Left colon (tissue), 2 donors: ENCODE data around the gene NFILZ. TPM values are rescaled to one million over a fixed set of nuclear protein-coding genes. Genes with fewer than 3 reads are reported as not detected.
"Not testable (repeated sequence)": the region's sequence is repeated elsewhere in the genome, so short reads cannot be mapped to it uniquely, and the experiment has no call there.

Source experiments
- ATAC-seq: fragments of 200-7000 bp; cut with Tn5 transposase; one replicate; pipeline ENCODE4 v1.9.1; 2020; ENCODE audit warnings: mild to moderate bottlenecking, moderate library complexity
- DNase-seq, 2 donors: peaks; one replicate each; pipeline ENCODE4 v3.0.0-alpha.2; 2020
- intact Hi-C, 2 donors: fragments of 100-400 bp; cut with DNase I in 1 of 2; cut with micrococcal nuclease in 1 of 2; formaldehyde crosslinking; loops; one replicate each; pipeline versions ENCODE4 v1.11.2 to v1.14.0; 2022; cut with DNase I, micrococcal nuclease
- total RNA-seq, 2 donors: library from RNA; stranded (reverse); fragmentation: NEBNext Ultra II Directional; extraction: Animal tissue kit (Norgen Biotek cat#: 25700); gene quantifications; one replicate each; pipeline ENCODE4 v1.2.1, GENCODE V29; 2021
- donor health status: DM: no; HTN: no; CAD: no.
- donor health status: DM: yes; HTN: yes; CAD: no.

NFILZ gene
- total RNA-seq, 2 donors from 2014 or later: not detected

DNA sequence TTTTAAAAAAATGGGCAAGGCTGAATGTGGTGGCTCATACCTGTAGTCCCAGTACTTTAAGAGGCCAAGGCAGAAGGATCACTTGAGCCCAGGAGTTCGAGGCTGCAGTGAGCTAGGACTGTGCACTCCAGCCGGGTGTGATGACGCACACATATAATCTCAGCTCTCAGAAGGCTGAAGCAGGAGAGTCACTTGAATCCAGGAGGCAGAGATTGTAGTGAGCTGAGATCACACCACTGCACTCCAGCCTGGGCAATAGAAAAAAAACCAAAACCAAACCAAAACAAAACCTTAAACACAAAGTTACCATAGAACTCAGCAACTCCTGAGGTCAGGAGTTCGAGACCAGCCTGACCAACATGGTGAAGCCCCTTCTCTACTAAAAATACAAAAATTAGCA is 6.6 kb downstream of the NFILZ start:
- DNase-seq, intact Hi-C loops, ATAC-seq: not testable (repeated sequence)

DNA sequence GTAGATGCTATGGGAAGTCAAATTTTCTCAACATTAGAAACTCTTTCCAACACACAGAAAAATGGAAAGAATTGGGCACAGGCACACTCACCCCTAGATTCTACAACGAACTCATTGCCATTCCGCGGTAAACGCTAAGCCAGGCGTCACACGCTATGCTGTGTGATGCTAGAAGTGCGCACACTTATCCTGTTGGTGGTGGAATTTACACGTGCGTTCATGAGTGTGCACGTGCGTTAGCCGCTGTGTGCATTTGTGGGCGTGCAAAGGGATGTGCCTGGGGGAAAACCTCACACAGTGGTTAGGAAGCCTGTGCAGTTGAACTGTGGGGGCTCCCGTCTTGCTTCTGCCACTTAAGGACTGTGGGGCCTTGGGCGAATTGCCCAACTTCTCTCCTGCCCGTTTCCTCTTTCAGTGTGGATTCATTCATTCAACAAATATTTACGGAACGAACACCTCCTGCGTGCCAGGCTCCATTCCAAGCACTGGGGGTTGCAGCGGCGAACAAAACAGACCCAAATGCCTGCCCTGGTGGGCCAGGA is 7.7 kb downstream of the NFILZ start:
- intact Hi-C loops: no loop called here
- ATAC-seq: no peak
- peak in 1 of 2 donors; percentile 27 for DNase-seq

DNA sequence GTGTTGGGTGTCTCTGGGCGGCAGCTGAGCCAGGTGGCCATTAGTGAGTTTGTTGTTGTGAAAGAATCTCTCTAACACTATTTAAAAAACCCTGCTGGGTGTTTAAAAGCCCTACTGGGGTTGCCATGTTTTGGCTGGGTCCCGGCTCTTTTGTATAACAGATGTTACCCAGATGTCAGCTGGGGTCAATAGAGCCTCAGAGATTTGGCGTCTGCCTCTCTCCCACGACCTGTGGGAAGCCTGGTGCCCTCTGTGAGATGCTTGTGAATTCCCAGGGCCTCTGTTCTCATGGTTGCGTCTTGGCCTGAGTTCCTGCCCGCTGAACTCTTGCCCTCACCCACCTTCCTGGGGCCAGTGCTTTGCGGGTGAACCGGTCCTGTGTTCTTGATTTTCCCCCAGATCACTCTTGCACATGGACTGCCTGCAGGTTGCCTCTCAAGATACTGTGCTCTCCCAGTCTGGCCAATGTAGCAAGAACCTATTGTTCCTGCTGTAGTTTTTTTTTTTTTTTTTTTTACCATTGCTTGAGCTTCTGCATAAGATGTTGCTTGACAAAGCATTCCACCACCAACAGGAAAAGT is 9.5 kb downstream of the NFILZ start:
- intact Hi-C loops: loop anchor here in 1 of 2 donors (10.0 kb wide), 1 partner anchor 55 kb away; no protein-coding TSS in a partner anchor
- DNase-seq: no peak
- ATAC-seq: no peak

DNA sequence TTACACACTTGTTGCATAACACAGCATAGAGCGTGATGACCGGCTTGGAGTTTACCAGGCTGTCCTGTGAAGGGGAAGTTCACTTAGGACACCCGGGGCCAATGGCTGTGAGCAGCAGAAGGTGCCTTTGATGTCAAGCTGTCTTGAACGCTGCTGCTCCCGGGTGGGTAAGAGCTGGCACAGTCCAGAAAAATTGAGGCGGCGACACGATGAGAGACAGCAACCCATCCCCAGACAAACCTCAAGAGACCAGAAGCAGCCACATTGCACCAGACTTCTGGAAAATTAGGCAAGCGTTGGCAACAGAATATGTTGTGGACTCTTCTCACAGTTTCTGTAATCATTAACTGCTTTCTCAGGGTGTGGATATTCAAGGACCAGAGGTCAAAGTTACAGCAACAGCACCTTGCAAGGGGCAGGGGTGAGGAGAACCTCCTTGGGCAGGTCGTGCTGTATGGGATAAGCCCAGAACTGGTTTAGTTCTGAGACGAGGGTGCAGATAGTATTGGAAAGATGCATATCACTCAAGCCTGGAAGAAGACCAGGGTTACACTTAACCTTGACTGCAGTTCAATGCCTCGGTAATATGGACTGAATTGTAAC is 10.1 kb downstream of the NFILZ start:
- intact Hi-C loops: loop anchor here in 1 of 2 donors (10.0 kb wide), 1 partner anchor 56 kb away; no protein-coding TSS in a partner anchor
- ATAC-seq (peak; percentile 76), DNase-seq (peak; percentile 22 to 46)

DNA sequence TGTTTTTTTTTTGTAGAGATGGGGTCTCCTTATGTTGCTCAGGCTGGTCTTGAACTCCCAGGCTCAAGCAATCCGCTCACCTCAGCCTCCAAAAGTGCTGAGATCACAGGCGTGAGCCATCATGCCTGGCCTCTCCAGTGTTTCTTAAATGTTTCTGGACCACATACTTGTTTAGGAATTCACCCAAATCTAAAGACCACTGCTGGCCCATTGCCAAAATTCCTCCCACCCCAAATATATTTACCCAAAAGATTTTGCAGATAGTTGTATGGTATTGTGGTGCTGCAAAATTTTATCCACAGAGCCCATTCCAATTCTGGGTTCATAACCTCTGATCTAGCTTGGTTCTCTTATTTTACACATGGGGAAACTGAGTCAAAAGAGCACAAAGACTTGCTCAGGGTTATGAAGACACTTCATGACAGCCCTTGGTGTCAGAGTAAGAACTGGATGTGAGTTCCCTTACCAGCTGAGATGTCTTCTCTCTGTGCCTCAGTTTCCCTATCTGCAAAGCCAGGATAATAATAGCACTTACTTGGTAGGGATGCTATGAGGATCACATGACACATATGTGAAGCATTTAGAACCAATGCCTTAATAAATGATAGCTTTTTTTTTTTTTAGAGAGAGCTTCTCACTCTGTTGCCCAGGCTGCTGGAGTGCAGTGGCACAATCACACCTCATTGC is 10.9 kb downstream of the NFILZ start:
- ATAC-seq (no peak), DNase-seq (no peak)
- intact Hi-C loops: loop anchor here in 1 of 2 donors (10.0 kb wide), 1 partner anchor 57 kb away; no protein-coding TSS in a partner anchor

DNA sequence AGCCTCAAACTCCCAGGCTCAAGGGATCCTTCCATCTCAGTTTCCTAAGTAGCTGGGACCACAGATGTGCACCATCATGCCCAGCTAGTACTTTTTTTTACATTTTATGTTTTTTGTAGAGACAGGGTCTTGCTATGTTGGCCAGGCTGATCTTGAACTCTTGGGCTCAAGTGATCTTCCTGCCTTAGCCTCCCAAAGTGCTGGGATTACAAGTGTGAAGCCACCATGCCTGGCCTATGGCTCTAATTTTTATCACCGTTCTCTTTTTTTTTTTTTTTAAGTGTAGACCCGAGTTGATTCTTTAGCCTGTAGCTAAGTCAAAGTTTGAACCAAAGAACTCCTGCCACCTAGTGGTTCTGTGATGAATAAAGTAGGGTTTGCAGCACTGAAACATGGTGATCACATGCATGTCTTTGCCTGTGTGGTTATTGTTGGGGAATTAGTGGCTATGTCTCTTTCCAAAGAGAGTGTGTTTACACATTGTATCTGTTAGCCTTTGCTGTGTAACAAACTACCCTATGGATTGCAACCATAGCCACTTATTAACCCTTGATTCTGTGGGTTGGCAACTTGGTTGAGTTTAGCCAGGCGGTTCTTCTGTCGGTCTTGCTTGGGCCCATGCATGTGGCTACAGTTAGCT is 11.6 kb downstream of the NFILZ start:
- intact Hi-C loops: loop anchor here in 1 of 2 donors (10.0 kb wide), 1 partner anchor 57 kb away; no protein-coding TSS in a partner anchor
- peak; percentile 58 for ATAC-seq
- no peak for DNase-seq

DNA sequence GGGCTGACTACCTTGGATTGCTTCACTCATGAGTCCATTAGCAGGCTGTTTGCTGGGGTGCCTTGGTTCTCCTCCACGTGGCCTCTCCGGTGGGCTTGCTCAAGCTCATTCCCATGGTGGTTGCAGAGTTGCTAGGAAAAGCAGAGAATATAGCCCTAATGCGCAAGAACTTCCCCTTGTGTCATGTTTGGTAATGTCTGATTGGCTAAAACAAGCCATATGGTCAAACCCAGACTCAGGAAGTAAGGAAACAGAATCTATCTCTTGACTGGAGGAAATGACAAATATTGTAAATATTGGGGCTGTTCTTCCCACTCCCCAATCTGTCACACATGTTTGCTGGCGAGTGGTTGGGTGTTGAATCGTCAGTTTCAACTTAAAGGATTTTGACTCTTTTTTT is 12.1 kb downstream of the NFILZ start:
- ATAC-seq (no peak), DNase-seq (no peak)
- intact Hi-C loops: loop anchor here in 1 of 2 donors (10.0 kb wide), 1 partner anchor 58 kb away; no protein-coding TSS in a partner anchor

DNA sequence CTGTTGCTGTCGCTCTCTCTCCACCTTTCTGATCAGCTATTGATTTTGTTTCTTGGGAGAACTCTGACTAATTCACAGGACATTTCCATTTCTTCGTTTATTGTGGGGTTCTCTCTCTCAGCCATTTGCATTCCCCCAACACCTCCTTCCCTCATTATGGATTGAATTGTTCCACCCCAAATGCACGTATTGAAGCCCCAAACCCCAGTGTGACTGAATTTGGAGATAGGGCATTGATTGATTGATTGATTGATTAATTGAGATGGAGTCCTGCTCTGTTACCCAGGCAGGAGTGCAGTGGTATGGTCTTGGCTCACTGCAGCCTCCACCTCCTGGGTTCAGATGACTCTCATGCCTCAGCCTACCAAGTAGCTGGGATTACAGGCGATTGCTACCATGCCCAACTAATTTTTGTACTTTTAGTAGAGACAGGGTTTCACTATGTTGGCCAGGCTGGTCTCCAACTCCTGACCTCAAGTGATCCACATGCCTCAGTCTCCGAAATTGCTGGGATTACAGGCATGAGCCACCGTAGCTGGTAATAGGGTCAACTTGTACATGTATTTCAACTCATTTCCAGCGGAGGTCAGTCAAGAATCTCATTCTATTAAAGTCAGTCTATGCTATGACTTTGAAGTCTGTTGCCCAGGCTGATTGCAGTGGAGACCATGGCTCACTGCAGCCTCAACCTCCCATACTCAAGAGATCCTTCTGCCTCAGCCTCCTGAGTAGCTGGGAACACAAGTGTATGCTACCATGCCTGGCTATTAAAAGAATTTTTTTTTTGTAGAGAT is 13.6 kb downstream of the NFILZ start:
- intact Hi-C loops: loop anchor here in 1 of 2 donors (10.0 kb wide), 1 partner anchor 59 kb away; no protein-coding TSS in a partner anchor
- ATAC-seq: no peak
- DNase-seq: no peak

DNA sequence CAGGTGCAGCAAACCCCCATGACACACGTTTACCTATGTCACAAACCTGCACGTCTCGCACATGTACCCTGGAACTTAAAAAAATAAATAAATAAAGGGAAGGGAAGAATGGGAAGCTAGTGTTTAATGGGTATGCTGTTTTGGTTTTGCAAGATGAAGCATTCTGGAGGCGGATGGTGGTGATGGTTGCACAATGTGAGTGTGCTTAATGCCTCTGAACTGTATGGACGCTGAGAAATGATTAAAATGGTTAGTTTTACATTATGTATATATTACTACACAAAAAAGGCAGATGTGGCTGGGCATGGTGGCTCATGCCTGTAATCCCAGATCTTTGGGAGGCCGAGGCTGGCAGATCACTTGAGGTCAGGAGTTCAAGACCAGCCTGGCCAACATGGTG is 17.8 kb downstream of the NFILZ start:
- DNase-seq (no peak), ATAC-seq (no peak)
- intact Hi-C loops: loop anchor here in 1 of 2 donors (10.0 kb wide), 1 partner anchor 63 kb away; no protein-coding TSS in a partner anchor

DNA sequence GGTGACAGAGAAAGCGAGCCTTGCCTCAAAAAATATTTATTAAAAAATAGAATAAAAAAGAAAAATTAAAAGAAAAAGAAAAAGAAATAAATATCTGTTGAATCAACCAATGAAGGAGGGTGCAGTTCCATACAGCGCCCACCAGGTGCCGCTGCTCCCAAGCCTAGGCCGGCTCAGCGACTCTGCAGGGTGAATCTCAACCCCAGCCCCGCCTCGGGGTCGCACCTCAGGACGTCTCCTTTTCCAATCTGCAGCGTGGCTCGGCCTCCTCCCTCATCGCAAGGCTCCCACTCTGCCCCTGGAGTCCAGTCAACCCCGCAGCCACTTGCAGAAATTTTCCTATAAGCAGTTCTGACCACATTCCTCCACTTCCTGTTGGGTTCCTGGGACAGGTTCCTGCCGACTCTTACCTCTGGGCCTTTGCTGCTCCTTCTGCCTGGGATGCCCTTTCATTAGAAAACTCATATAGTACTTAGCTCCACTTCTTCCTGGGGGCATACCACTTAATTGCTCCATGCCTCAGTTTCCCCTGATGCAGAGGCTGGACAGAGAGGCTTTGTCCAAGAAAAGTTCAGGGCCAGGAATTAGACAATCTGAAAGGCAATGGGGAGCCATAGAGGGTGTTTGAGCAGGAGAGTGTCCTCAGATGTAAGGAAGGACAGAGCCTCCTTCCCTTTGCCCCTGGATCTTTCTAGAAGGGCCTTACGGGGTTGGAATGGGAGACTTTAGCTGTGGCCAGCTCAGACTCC is 24.3 kb downstream of the NFILZ start:
- ATAC-seq: peak; percentile 72
- peak in 1 of 2 donors; percentile 46 for DNase-seq
- intact Hi-C loops: loop anchor here in 1 of 2 donors (5.0 kb wide), 1 partner anchor 428 kb away; no protein-coding TSS in a partner anchor

DNA sequence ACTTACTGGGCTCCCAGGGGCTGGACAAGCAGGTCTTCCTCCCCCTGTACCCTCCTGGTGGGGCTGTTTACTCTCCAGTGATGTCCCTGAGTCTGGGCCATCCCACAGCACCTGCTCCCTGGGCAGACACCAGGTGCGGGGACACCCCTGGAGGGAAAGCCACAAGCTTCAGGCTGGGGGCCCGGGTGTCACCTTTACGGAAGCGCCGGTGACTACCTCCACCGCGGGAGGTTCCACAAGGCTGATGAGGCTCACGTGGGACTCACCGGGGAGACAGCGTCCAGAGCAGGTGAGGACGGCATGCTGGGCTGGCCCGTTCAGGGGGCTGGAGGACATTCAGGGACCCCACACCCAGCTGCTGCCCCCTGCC is 24.9 kb downstream of the NFILZ start:
- ATAC-seq (no peak), DNase-seq (no peak)
- intact Hi-C loops: no loop called here

DNA sequence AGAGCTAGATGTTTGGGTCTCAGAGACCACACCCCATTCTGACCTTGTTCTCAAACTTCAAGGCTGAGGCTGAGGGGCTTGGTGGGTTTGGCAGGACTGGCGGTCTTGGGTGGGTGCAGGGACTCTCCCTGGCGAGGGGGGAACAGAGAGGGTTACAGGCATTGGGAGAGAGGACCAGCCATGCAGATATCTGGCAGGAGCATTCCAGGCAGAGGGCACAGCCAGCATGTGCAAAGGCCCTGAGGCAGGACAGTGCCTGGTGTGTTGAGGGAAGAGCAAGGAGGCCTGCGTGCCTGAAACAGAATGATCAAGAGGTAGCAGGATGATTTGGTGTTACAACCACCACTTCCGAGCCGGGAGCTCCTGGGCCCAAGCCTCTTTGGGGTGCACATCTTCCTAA is 27.4 kb downstream of the NFILZ start:
- DNase-seq: no peak
- no peak for ATAC-seq
- intact Hi-C loops: no loop called here

DNA sequence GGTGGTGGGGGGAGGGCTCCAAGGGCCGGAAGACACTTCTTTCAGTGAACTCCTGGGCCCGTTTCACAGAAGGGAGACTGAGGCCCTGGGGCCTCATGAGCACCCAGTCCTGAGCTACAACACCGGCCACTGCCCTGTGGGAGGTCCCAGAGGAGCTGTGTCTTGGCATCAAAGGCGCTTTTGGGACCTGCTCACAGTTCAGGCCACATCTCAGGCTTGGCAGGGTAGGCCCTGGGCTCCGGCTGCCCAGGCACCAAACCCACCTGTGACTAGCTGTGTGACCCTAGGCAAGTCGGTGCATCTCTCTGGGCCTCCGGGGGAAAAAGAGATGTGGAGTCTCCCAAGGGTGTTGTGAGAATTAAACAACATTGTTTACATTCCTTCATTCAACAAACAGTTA is 29.5 kb downstream of the NFILZ start:
- ATAC-seq (no peak), DNase-seq (no peak)
- intact Hi-C loops: no loop called here

DNA sequence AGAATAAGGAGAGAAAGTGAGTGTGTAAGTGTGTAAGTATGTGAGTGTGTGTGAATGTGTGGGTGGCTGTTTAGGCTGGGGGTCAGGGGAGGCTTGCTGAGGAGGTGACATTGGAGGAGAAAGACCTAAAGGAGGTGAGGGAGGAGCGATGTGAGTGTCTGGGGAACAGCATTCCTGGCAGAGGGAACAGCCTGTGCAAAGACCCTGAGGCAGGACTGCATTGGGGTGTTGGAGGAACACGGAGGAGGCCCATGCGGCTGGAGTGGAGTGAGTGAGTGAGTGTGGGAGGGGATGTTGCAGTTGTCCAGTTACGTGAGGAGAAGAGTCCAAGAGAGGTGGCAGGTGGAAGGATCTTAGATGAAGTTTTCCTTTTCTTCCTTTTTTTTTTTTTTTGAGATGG is 31.8 kb downstream of the NFILZ start:
- DNase-seq: no peak
- intact Hi-C loops: no loop called here
- no peak for ATAC-seq

DNA sequence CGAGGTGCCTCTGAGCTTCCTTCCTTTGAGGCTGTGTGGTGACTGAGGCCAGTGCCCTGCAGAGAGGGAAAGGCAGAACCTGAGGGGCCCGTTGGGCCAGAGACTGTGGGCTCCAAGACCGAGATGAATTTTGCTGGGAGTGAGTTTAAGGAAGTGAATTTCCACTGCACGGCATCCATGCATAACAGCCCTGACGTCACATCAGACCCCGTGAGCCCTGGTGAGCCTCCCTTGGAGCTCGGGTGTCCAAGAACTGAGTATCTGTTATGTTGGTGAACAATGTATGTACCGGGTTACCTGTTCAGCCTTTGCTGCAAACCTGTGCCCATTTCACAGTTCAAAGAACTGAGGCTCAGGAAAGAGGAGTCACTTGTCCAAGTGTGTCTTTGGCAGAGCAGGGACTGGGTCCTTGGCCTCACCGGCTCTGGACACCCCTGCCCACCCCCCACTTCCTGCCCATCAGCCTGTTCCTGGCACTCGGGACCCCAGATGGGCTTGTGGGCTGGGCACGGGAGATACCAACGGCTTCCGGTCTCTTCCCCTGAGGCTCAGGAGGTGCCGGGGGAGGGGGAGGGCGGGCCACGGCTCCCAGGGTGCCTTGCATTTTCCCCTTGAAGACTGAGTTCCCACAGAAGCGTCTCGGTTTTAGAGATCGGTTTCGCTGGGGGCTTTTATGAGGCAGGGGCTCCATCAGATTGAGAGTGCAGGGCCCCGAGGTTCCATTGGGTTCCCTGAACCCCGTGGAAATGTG is 33.7 kb downstream of the NFILZ start:
- DNase-seq: peak in 1 of 2 donors; percentile 29
- intact Hi-C loops: no loop called here
- ATAC-seq: no peak

DNA sequence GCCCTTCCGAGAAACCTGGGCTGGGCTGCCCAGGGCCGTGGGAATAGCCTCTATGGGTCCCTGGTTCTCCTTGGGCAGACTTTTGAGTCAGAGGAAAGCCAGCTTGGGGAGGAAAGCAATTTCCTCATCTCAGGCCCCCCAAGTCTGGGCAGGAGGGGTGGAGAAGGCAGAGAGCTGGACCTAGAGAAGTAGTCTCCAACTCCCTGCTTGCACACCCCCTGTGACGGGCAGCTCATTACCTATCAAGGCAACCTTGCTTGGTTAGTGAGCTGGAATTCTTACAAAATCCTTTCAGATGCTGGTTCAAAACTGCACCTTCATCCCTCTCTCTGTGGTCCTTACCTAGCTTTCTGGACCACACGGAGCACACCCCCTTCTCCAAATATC is 34.2 kb downstream of the NFILZ start:
- intact Hi-C loops: no loop called here
- ATAC-seq (no peak), DNase-seq (no peak)
